Measurements from ENCODE around the gene ILF2.

Gene ILF2

GRCh38 chr1:153612111-153612754 lies 58.6 kb downstream of the ILF2 start:
- Histone ChIP-seq H3K9ac (ENCODE audit: low read length) (peak overlapping the region; percentile 78), H3K4me1 (ENCODE audit: insufficient read depth, low read length) (peaks cover 42% of the 10 kb centered on the region)

More at GRCh38 chr1:153612111-153612754, 58.6 kb downstream of the ILF2 start:
- Histone ChIP-seq H3K4me3 (ENCODE audit: low read depth in 1 of 2, low read length in 2 of 2) (peak overlapping the region; percentile 88 to 91), H3K9me3 (ENCODE audit: low read length) (no peaks in the 10 kb centered on the region), H3K27ac (ENCODE audit: low read depth, low read length) (peak overlapping the region; percentile 84), H3K36me3 (ENCODE audit: insufficient read depth, low read length) (peaks cover 10% of the 10 kb centered on the region), H3K27me3 (ENCODE audit: control insufficient read depth in 1 of 2, insufficient read depth in 2 of 2, low read length in 2 of 2) (no peaks in the 10 kb centered on the region)

Data from muscle layer of colon (tissue), 2 donors.